GM10847 (cell line): ENCODE measurements around the gene TCF7L1.

Source experiments
- POLR2A ChIP-seq: IDR thresholded peaks from 2 replicates; pipeline ENCODE4 v1.6.1; 2011; ENCODE audit not compliant: insufficient read length; ENCODE audit errors: extremely low read depth

The TCF7L1 gene

GRCh38 chr2:85184231-85184630 is 51.0 kb downstream of the TCF7L1 start:
- TF ChIP-seq POLR2A, result no peak

- no peak for TF ChIP-seq POLR2A
Measured at GRCh38 chr2:85184990-85185389, 51.8 kb downstream of the TCF7L1 start.

- no peak for TF ChIP-seq POLR2A
Measured at GRCh38 chr2:85185431-85185940, 52.3 kb downstream of the TCF7L1 start.

GRCh38 chr2:85187069-85187468 is 53.9 kb downstream of the TCF7L1 start:
- no peak for TF ChIP-seq POLR2A

DNA sequence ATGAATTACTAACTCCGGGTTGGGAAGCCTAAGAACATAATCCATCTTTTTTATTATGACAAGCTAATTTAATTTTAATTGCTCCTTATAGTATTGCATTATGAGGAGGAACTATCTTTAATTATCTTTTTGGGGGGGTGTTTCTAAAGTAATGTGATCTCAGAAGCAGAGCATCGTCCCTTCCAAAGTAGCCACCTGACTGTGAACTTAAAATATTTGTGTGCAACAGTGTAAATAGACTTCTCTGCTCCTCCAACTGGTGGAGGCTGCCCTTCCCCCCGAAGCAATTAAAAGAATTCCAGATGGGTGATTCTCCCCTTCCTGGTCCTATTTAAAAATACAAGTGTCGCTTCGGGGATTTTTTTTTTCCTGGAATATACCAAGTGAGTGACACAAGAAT is 55.7 kb downstream of the TCF7L1 start:
- TF ChIP-seq POLR2A, result no peak

- no peak for TF ChIP-seq POLR2A
Measured at GRCh38 chr2:85189606-85190270, 56.5 kb downstream of the TCF7L1 start.

DNA sequence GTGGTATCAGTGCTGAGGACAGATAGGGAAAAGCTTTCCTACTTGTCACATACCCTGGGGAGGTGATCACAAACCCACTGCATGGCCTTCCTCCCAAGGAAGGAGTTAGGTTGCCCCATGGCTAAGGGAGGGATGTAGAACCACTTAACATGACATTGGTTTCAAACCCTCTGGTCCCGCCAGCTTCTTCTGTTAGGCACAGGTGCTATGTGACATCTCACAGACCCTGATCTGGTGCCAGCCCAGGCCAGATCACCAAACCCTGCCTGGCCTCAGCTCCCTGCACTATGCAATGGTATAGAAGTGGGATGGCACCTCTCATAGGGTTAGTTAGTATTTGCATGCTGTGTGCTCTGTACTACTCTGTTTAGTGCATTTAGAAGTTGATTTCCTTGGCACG is 58.0 kb downstream of the TCF7L1 start:
- TF ChIP-seq POLR2A, result no peak

DNA sequence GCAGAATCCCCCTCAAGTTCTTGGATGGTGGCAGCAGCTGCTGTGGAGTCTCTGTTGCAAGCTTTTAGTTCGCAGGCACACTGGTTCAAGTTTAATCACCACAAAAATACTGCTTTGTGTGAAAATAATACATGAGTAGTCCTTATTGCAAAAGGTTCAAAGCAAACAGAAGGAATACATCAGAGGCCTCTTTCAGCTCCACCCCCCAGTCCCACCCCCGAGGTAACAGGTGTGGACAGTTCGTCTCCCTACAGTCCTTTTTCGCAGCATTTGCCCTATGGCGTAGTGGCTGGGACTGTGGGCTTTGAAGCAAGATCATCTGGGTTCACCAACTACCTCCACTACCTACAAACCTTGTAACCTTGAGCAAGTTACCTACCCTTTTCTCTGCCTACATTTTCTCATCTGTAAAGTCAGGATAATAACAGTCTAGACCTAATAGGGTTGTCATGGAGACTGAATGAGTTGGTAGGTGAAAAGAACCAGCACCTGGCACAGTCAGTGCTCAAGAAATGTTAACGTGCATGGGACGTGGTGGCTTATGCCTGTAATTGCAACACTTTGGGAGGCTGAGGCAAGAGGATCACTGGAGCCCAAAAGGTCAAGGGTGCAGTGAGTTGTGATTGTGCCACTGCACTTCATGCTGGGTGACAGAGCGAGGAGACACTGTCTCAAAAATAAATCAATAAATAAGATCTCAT is 61.7 kb downstream of the TCF7L1 start:
- TF ChIP-seq POLR2A, result no peak

DNA sequence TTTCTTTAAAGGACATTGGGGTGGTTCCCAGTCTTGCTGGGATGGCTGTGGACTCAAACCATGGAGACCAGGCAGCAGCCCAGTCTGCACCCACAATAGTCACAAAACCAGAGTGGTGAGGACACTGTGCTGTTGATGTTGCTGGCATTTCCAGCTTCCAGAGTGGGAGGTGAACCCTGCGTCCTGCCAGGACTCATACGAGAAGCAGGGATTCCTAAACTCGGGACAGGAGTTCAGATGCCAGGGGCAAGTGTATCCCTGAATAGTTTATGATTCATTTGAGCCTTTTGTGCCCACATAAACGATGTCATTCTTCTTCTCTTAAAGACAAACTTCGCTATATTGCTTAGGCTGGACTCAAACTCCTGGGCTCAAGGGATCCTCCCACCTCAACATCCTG is 62.8 kb downstream of the TCF7L1 start:
- no peak for TF ChIP-seq POLR2A

DNA sequence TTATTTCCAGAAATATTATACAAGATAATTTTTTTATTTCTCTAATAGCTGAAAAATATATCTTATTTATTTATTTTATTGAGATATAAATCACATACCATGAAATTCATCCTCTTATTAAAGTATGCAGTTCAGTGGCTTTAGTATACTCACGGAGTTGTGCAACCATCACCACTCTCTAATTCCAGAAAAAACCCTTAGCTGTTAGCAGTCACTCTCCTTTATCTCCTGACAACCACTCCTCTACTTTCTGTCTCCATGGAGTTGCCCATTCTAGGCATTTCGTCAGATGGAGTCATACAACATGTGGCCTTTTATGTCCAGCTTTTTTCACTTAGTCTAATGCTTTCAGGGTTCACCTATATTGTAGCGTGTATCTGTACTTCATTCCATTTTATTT is 66.5 kb downstream of the TCF7L1 start:
- TF ChIP-seq POLR2A, result no peak

DNA sequence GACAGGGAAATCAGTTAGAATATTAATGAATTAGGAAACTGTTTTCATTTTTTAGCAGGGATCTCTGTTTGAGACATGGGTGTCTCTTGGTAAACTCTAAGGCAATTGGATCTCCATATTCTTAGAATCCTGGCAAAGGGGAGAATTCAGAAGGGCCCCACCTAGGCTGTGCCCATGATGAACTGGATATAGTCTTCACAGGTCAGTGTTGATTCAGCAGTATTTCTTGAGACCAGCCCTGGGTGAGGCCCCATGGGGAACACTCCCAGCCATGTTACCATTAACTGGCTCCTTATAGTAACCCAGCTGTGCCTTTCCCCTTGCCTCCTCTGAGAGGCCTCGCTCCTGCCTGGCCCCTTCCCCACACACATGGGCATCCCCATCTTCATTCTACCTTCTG is 76.7 kb downstream of the TCF7L1 start:
- TF ChIP-seq POLR2A, result no peak

GRCh38 chr2:85210511-85210910 is 77.3 kb downstream of the TCF7L1 start:
- no peak for TF ChIP-seq POLR2A

DNA sequence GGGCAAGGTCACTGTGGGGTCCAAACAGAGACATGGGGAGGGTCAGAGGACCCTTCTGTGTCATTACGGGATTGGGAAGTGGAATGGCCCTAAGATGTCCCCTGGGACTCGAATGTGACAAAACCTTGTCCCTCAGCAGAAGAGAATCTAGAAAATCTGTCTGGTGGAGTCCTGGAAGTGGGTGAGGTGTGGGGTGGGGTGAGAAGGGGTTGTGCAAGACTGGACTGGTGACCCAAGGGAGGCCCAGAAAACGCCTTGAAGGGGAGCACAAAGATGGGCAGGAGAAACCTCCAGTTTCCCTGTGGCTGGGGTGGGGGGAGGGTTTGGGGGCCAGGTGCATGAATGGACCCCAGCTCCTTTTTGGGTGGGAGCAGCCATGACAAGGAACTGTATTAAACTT is 79.6 kb downstream of the TCF7L1 start:
- TF ChIP-seq POLR2A, result no peak

DNA sequence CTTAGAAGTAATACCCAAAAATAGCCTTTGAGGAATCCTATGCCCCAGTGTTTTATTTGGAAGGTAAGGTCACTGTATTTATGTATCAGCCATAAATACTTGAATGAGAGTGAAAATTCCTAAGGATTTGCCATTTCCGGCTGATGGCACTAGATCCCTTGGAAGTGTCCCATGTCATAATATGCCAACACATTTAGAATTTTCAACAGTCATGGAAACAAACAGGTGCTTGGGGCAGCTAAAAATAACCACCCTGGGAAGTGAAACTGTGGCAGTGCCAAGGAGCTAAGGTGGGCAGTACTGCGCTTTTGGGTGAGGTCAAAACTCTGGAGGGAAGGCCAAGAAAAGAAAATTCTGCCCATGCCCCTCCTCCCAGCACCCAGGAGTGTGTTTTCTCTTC is 80.2 kb downstream of the TCF7L1 start:
- no peak for TF ChIP-seq POLR2A

- TF ChIP-seq POLR2A, result no peak
Measured at GRCh38 chr2:85213901-85214512, 80.8 kb downstream of the TCF7L1 start.

DNA sequence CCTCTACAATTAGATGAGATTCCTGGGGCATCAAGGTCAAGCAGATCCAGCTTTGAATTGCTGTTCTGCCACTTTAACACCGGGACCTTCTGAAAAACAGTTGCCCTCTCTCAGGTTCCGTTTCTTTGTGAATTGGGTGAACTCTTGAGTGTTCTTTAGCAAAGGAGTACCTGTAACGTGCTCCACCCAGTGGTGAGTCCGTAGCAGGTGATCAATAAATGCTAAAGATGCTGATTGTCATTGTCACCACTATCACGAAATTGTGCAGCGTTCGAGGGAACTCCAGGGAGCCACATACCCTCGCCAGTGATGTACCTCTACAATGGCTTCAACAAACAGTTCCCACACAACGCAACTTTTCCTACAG is 81.9 kb downstream of the TCF7L1 start:
- no peak for TF ChIP-seq POLR2A
